ENCODE data around the gene PSMF1. TPM values are rescaled to one million over a fixed set of nuclear protein-coding genes. Genes with fewer than 3 reads are reported as not detected.

PSMF1 gene
- total and polyA plus RNA-seq, 9 of the 15 experiments (the other 6 are each of a cell fraction or from before 2014, with no cell fraction given) = 8.5 to 192 (median 33.2) TPM

- no peak for TF ChIP-seq ETS2 (tag; IDR thresholded peaks at IDR 0.05; ENCODE audit: borderline replicate concordance, poor library complexity, severe bottlenecking)
- no peak for TF ChIP-seq PYGO2 (tag; IDR thresholded peaks at IDR 0.05)
- no peak for TF ChIP-seq ZNF699 (CRISPR knock-in tag; IDR thresholded peaks at IDR 0.05; ENCODE audit: insufficient replicate concordance)
- TF ChIP-seq ZNF584 (CRISPR knock-in tag; IDR thresholded peaks at IDR 0.05; ENCODE audit: low read depth) = no peak
- no peak for TF ChIP-seq ZNF274 (IDR thresholded peaks at IDR 0.05; ENCODE audit: borderline replicate concordance, low read depth, low read length)
- no peak for TF ChIP-seq MTF1 (CRISPR knock-in tag; IDR thresholded peaks at IDR 0.05; ENCODE audit: borderline replicate concordance)
- no peak for TF ChIP-seq ZBTB11 (CRISPR knock-in tag; IDR thresholded peaks at IDR 0.05)
- no peak for TF ChIP-seq SOX6 (IDR thresholded peaks at IDR 0.05)
- no peak for TF ChIP-seq CHCHD3 (CRISPR knock-in tag; IDR thresholded peaks at IDR 0.05)
- no peak for TF ChIP-seq CHD2 (IDR thresholded peaks at IDR 0.05; ENCODE audit: low read depth, low read length)
- peak in 1 of 2 experiments; percentile 22; a peak in 1 of 4 replicates for TF ChIP-seq KDM1A (IDR thresholded peaks at IDR 0.05)
- TF ChIP-seq MIER1 (IDR thresholded peaks at IDR 0.05; ENCODE audit: low read depth) = no peak
- no peak for TF ChIP-seq ZBED1 (IDR thresholded peaks at IDR 0.05)
- TF ChIP-seq TCFL5 (CRISPR knock-in tag; conservative IDR thresholded peaks at IDR 0.05) = no peak
- TF ChIP-seq GABPB1 (CRISPR knock-in tag; IDR thresholded peaks at IDR 0.05) = no peak
- TF ChIP-seq HMGN3 (IDR thresholded peaks at IDR 0.05; ENCODE audit: borderline replicate concordance, extremely low read depth, insufficient read length, low read depth, low read length) = no peak
- TF ChIP-seq MTA3 (IDR thresholded peaks at IDR 0.05; ENCODE audit: borderline replicate concordance) = 0 out of 2 replicates have a peak, but pooled peaks have one; percentile 26
- TF ChIP-seq SMARCC2 (IDR thresholded peaks at IDR 0.05; ENCODE audit: low read depth) = peak; percentile 43; the same call in 1 of the 2 replicates
- TF ChIP-seq CGGBP1 (CRISPR knock-in tag; IDR thresholded peaks at IDR 0.05) = no peak
- TF ChIP-seq HMG20A (CRISPR knock-in tag; conservative IDR thresholded peaks at IDR 0.05) = no peak
- TF ChIP-seq HMBOX1 (IDR thresholded peaks at IDR 0.05) = peak; percentile 12; the same call in 1 of the 2 replicates
- no peak for TF ChIP-seq ZSCAN29 (IDR thresholded peaks at IDR 0.05)
Measured at GRCh38 chr20:1215386-1216170, 97.2 kb downstream of the PSMF1 start (continued).
